WTC11 (cell line): ENCODE data around the gene CENPM.

Experiments
- CBFB ChIP-seq: sonication (generic); formaldehyde crosslinking; IDR thresholded peaks from 2 replicates; pipeline ENCODE4 v1.8.1; 2022; ENCODE audit warnings: mild to moderate bottlenecking, low read depth, missing genetic modification reagents
- ELF4 ChIP-seq: sonication (generic); formaldehyde crosslinking; IDR thresholded peaks from 2 replicates; pipeline ENCODE4 v1.8.1; 2022; ENCODE audit warnings: low read depth, mild to moderate bottlenecking, moderate library complexity, missing genetic modification reagents
- GRHL2 ChIP-seq: fragments of 250-450 bp; sonication (Bioruptor Pico); IDR thresholded peaks from 2 replicates; pipeline ENCODE4 v1.8.0; 2022; ENCODE audit warnings: mild to moderate bottlenecking, moderate library complexity; ENCODE audit not compliant: insufficient replicate concordance, severe bottlenecking
- MYBL2 ChIP-seq: sonication (generic); formaldehyde crosslinking; IDR thresholded peaks from 2 replicates; pipeline ENCODE4 v1.8.1; 2023; ENCODE audit warnings: mild to moderate bottlenecking, moderate library complexity, missing genetic modification reagents
- NFYB ChIP-seq: sonication (generic); formaldehyde crosslinking; conservative IDR thresholded peaks from 2 replicates; pipeline ENCODE4 v1.8.0; 2022; ENCODE audit warnings: low read depth, missing genetic modification reagents
- TEAD1 ChIP-seq: sonication (generic); formaldehyde crosslinking; IDR thresholded peaks from 2 replicates; pipeline ENCODE4 v1.8.0; 2022; ENCODE audit warnings: mild to moderate bottlenecking, missing genetic modification reagents
- USF1 ChIP-seq: sonication (generic); formaldehyde crosslinking; IDR thresholded peaks from 2 replicates; pipeline ENCODE4 v1.8.0; 2022; ENCODE audit warnings: mild to moderate bottlenecking, missing genetic modification reagents
- USF2 ChIP-seq: sonication (generic); formaldehyde crosslinking; IDR thresholded peaks from 2 replicates; pipeline ENCODE4 v1.8.1; 2023; ENCODE audit warnings: mild to moderate bottlenecking, missing genetic modification reagents, moderate library complexity
- ZNF121 ChIP-seq: sonication (generic); formaldehyde crosslinking; IDR thresholded peaks from 2 replicates; pipeline ENCODE4 v1.8.0; 2023; ENCODE audit warnings: missing genetic modification reagents
- ZNF423 ChIP-seq: fragments of 250-450 bp; sonication (Bioruptor Pico); IDR thresholded peaks from 2 replicates; pipeline ENCODE4 v2.1.2; 2022; ENCODE audit warnings: mild to moderate bottlenecking, moderate library complexity

GRCh38 chr22:41904450-41905410 is 42.2 kb downstream of the CENPM start:
- TF ChIP-seq USF2 (CRISPR knock-in tag) (no peak), TEAD1 (no peak), GRHL2 (CRISPR knock-in tag) (no peak), MYBL2 (CRISPR knock-in tag) (no peak), NFYB (no peak), CBFB (CRISPR knock-in tag) (no peak), ELF4 (CRISPR knock-in tag) (no peak), USF1 (CRISPR knock-in tag) (no peak), ZNF423 (CRISPR knock-in tag) (no peak), ZNF121 (CRISPR knock-in tag) (no peak)
